ENCODE measurements around the gene CENPN. TPM values are rescaled to one million over a fixed set of nuclear protein-coding genes. Genes with fewer than 3 reads are reported as not detected.

Gene CENPN
- total and polyA plus RNA-seq, 2 of the 13 experiments (the other 11 are each of a cell fraction or from before 2014, with no cell fraction given), result 29.7 to 129 TPM

GRCh38 chr16:81076566-81077075 is 69.6 kb downstream of the CENPN start (continued):
- TF ChIP-seq GLMP (CRISPR knock-in tag; IDR thresholded peaks at IDR 0.05; ENCODE audit: borderline replicate concordance) (no peak), ZNF782 (CRISPR knock-in tag; IDR thresholded peaks at IDR 0.05; ENCODE audit: borderline replicate concordance) (no peak; the same call in 1 of the 2 replicates), ZNF432 (CRISPR knock-in tag; IDR thresholded peaks at IDR 0.05; ENCODE audit: borderline replicate concordance) (no peak), ZNF605 (CRISPR knock-in tag; IDR thresholded peaks at IDR 0.05) (peak; percentile 86; the same call in 1 of the 2 replicates), ZNF256 (CRISPR knock-in tag; conservative IDR thresholded peaks at IDR 0.05) (no peak), KDM5A (IDR thresholded peaks at IDR 0.05; ENCODE audit: borderline replicate concordance, low read length) (peak; percentile 90; the same call in 1 of the 2 replicates), DNMT3B (CRISPR knock-in tag; conservative IDR thresholded peaks at IDR 0.05) (no peak; the same call in 1 of the 2 replicates), RBM39 (IDR thresholded peaks at IDR 0.05; ENCODE audit: low read depth, low read length, poor library complexity, severe bottlenecking) (no peak), ZBTB33 (CRISPR knock-in tag; IDR thresholded peaks at IDR 0.05) (no peak), ZNF234 (CRISPR knock-in tag; conservative IDR thresholded peaks at IDR 0.05) (no peak), ZNF678 (CRISPR knock-in tag; IDR thresholded peaks at IDR 0.05) (0 out of 2 replicates have a peak, but pooled peaks have one; percentile 14), HNRNPH1 (optimal IDR thresholded peaks at IDR 0.05; ENCODE audit: low read depth, low read length) (no peak), TRIM22 (IDR thresholded peaks at IDR 0.05) (no peak), USF2 (IDR thresholded peaks at IDR 0.05; ENCODE audit: low read depth, low read length) (no peak), USF2 (CRISPR knock-in tag; IDR thresholded peaks at IDR 0.05; ENCODE audit: borderline replicate concordance) (peak; percentile 15; the same call in 1 of the 2 replicates), SSRP1 (CRISPR knock-in tag; IDR thresholded peaks at IDR 0.05) (0 out of 2 replicates have a peak, but pooled peaks have one; percentile 3), TBX2 (CRISPR knock-in tag; IDR thresholded peaks at IDR 0.05; ENCODE audit: borderline replicate concordance) (no peak), GTF3A (CRISPR knock-in tag; conservative IDR thresholded peaks at IDR 0.05) (no peak), HHEX (CRISPR knock-in tag; IDR thresholded peaks at IDR 0.05) (no peak), ZNF362 (CRISPR knock-in tag; IDR thresholded peaks at IDR 0.05; ENCODE audit: borderline replicate concordance) (no peak), TP53 (CRISPR knock-in tag; conservative IDR thresholded peaks at IDR 0.05) (no peak; the same call in 1 of the 2 replicates), NAIF1 (CRISPR knock-in tag; IDR thresholded peaks at IDR 0.05; ENCODE audit: borderline replicate concordance) (peak; percentile 81; the same call in 1 of the 2 replicates), ZNF776 (CRISPR knock-in tag; IDR thresholded peaks at IDR 0.05) (no peak)

Measured in HepG2 (cell line).